Neural progenitor cell (in vitro differentiated cells): ENCODE data around the gene SSBP2. TPM values are rescaled to one million over a fixed set of nuclear protein-coding genes. Genes with fewer than 3 reads are reported as not detected.

Source experiments
- DNase-seq: peaks from one replicate; pipeline ENCODE4 v3.0.0-alpha.2; 2016; ENCODE audit warnings: low spot score
- H2AFZ ChIP-seq: fragments of 200-600 bp; sonication (generic); replicated peaks from 2 replicates; pipeline ENCODE4 v1.6.1; 2016; ENCODE audit warnings: antibody characterized with exemption
- H3F3A ChIP-seq: fragments of 200-600 bp; sonication (generic); 2 replicates; pipeline ENCODE4 v1.6.1; 2016; ENCODE audit warnings: antibody characterized with exemption, low read depth
- H3K27ac ChIP-seq: fragments of 200-600 bp; sonication (generic); 2 replicates; pipeline ENCODE4 v1.5.1; 2016; ENCODE audit warnings: mild to moderate bottlenecking
- H3K27me3 ChIP-seq: fragments of 200-600 bp; sonication (generic); 2 replicates; pipeline ENCODE4 v1.6.1; 2016; ENCODE audit warnings: mild to moderate bottlenecking, moderate library complexity
- H3K36me3 ChIP-seq: fragments of 200-600 bp; sonication (generic); 2 replicates; pipeline ENCODE4 v1.5.1; 2016
- H3K4me1 ChIP-seq: fragments of 200-600 bp; sonication (generic); 2 replicates; pipeline ENCODE4 v1.6.1; 2016; ENCODE audit warnings: mixed run types
- H3K4me2 ChIP-seq: fragments of 200-600 bp; sonication (generic); 2 replicates; pipeline ENCODE4 v1.6.1; 2016
- H3K4me3 ChIP-seq: fragments of 200-600 bp; sonication (generic); 2 replicates; pipeline ENCODE4 v1.5.1; 2016
- H3K79me2 ChIP-seq: fragments of 200-600 bp; sonication (generic); 2 replicates; pipeline ENCODE4 v1.6.1; 2016; ENCODE audit warnings: low read depth
- H3K9ac ChIP-seq: fragments of 200-600 bp; sonication (generic); 2 replicates; pipeline ENCODE4 v1.6.1; 2016
- H3K9me3 ChIP-seq: fragments of 200-600 bp; sonication (generic); 2 replicates; pipeline ENCODE4 v1.5.1; 2016; ENCODE audit warnings: low read depth
- H4K20me1 ChIP-seq: fragments of 200-600 bp; sonication (generic); 2 replicates; pipeline ENCODE4 v1.6.1; 2016; ENCODE audit warnings: low read depth
- H3K27ac Mint-ChIP-seq: 3 replicates; pipeline ENCODE4 v1.8.0; 2021; ENCODE audit warnings: mixed read lengths
- H3K27me3 Mint-ChIP-seq: 2 replicates; pipeline ENCODE4 v1.8.0; 2022; ENCODE audit warnings: low read depth, mild to moderate bottlenecking, inconsistent platforms, moderate library complexity, mixed read lengths; ENCODE audit not compliant: insufficient read depth
- H3K36me3 Mint-ChIP-seq: 3 replicates; pipeline ENCODE4 v1.8.0; 2021; ENCODE audit warnings: mixed read lengths
- H3K4me1 Mint-ChIP-seq: 3 replicates; pipeline ENCODE4 v1.8.0; 2021; ENCODE audit warnings: mixed read lengths
- H3K4me3 Mint-ChIP-seq: 3 replicates; pipeline ENCODE4 v1.8.0; 2021; ENCODE audit warnings: mild to moderate bottlenecking, moderate library complexity, mixed read lengths
- H3K9me3 Mint-ChIP-seq: 3 replicates; pipeline ENCODE4 v1.8.0; 2020; ENCODE audit warnings: mixed read lengths
- EZH2 ChIP-seq: fragments of 200-600 bp; sonication (generic); IDR thresholded peaks from 2 replicates; pipeline ENCODE4 v1.6.1; 2017; ENCODE audit warnings: antibody characterized with exemption, mild to moderate bottlenecking, moderate library complexity
- EZH2phosphoT487 ChIP-seq: fragments of 200-600 bp; sonication (generic); IDR thresholded peaks from 2 replicates; pipeline ENCODE4 v1.6.1; 2017; ENCODE audit warnings: antibody characterized with exemption
- total RNA-seq: library from RNA; depleted of rRNA; stranded (reverse); fragments of >200 nt; gene quantifications from 2 replicates; pipeline ENCODE4 v1.2.3, GENCODE V29; 2015; ENCODE audit warnings: low replicate concordance
- TF ChIP-seq, protein P1 (sequence below): fragments of 200-600 bp; sonication (generic); IDR thresholded peaks from 2 replicates; pipeline ENCODE4 v1.5.1; 2017; ENCODE audit warnings: antibody characterized with exemption, mild to moderate bottlenecking

SSBP2 gene
- total RNA-seq, 1 donor from 2014 or later, result 175 TPM

GRCh38 chr5:81609810-81610375 is 141.0 kb downstream of the SSBP2 start:
- Histone ChIP-seq H4K20me1 (peaks cover 44% of the 10 kb centered on the region), H3K27ac (no peak overlapping the region), H3K4me2 (no peak overlapping the region), H3F3A (peaks cover 41% of the 10 kb centered on the region), H3K9ac (no peak overlapping the region), H3K4me3 (no peak overlapping the region), H3K4me1 (peaks cover 31% of the 10 kb centered on the region), H3K27me3 (no peaks in the 10 kb centered on the region), H3K36me3 (peaks cover 15% of the 10 kb centered on the region), H2AFZ (no peak overlapping the region), H3K9me3 (no peaks in the 10 kb centered on the region), H3K79me2 (peaks cover 35% of the 10 kb centered on the region)
- Mint-ChIP-seq H3K36me3 (peaks cover 42% of the 10 kb centered on the region), H3K9me3 (peaks cover 12% of the 10 kb centered on the region), H3K27me3 (no peaks in the 10 kb centered on the region), H3K27ac (no peak overlapping the region), H3K4me1 (peaks cover 14% of the 10 kb centered on the region), H3K4me3 (no peak overlapping the region)
- TF ChIP-seq EZH2 (no peak), EZH2phosphoT487 (no peak)
- TF ChIP-seq, protein P1, sequence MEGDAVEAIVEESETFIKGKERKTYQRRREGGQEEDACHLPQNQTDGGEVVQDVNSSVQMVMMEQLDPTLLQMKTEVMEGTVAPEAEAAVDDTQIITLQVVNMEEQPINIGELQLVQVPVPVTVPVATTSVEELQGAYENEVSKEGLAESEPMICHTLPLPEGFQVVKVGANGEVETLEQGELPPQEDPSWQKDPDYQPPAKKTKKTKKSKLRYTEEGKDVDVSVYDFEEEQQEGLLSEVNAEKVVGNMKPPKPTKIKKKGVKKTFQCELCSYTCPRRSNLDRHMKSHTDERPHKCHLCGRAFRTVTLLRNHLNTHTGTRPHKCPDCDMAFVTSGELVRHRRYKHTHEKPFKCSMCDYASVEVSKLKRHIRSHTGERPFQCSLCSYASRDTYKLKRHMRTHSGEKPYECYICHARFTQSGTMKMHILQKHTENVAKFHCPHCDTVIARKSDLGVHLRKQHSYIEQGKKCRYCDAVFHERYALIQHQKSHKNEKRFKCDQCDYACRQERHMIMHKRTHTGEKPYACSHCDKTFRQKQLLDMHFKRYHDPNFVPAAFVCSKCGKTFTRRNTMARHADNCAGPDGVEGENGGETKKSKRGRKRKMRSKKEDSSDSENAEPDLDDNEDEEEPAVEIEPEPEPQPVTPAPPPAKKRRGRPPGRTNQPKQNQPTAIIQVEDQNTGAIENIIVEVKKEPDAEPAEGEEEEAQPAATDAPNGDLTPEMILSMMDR, result no peak
- no peak for DNase-seq

GRCh38 chr5:81608976-81609375 is 141.9 kb downstream of the SSBP2 start:
- no peak overlapping the region for H3K4me2 ChIP-seq
- TF ChIP-seq EZH2 (no peak), EZH2phosphoT487 (no peak)
- TF ChIP-seq, protein P1, result no peak
- H3K27ac ChIP-seq, result no peak overlapping the region
- Mint-ChIP-seq H3K9me3 (peaks cover 8% of the 10 kb centered on the region), H3K36me3 (peaks cover 40% of the 10 kb centered on the region), H3K27me3 (no peaks in the 10 kb centered on the region), H3K4me3 (no peak overlapping the region), H3K27ac (no peak overlapping the region), H3K4me1 (peaks cover 14% of the 10 kb centered on the region)
- H3K27me3 ChIP-seq, result no peaks in the 10 kb centered on the region
- H3F3A ChIP-seq, result peaks cover 37% of the 10 kb centered on the region
- H3K9ac ChIP-seq, result no peak overlapping the region
- H3K4me1 ChIP-seq, result peaks cover 40% of the 10 kb centered on the region
- H3K36me3 ChIP-seq, result peaks cover 15% of the 10 kb centered on the region
- H3K4me3 ChIP-seq, result no peak overlapping the region
- peaks cover 52% of the 10 kb centered on the region for H4K20me1 ChIP-seq
- no peak for DNase-seq
- no peak overlapping the region for H2AFZ ChIP-seq
- no peaks in the 10 kb centered on the region for H3K9me3 ChIP-seq
- H3K79me2 ChIP-seq, result peaks cover 44% of the 10 kb centered on the region

DNA sequence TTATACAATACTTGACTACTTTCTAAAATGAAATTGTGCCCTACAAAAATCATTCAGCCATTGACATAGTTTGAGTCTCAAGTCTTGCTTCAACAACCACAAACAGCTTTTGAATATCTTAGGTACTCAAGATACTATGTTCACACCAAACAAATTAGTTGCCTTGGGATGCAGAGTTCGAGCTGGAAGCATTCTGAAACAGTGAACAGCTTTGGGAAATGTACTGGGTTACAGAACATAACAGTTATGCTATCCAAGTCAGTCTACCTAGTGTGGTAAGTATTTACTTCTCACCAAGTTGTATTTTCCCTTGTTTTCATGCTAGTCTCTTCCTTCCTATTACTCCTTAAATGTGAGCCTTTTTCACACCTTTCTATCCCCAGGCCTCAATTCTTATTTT is 143.2 kb downstream of the SSBP2 start:
- no peak overlapping the region for H3K4me3 Mint-ChIP-seq
- Histone ChIP-seq H3K4me2 (no peak overlapping the region), H4K20me1 (peaks cover 59% of the 10 kb centered on the region), H3K27ac (no peak overlapping the region), H3K79me2 (peaks cover 47% of the 10 kb centered on the region), H3K9ac (no peak overlapping the region), H3F3A (peaks cover 44% of the 10 kb centered on the region), H3K9me3 (no peaks in the 10 kb centered on the region), H3K36me3 (peaks cover 6% of the 10 kb centered on the region), H3K4me3 (no peak overlapping the region), H3K4me1 (peaks cover 53% of the 10 kb centered on the region), H3K27me3 (no peaks in the 10 kb centered on the region), H2AFZ (no peak overlapping the region)
- no peaks in the 10 kb centered on the region for H3K27me3 Mint-ChIP-seq
- no peak overlapping the region for H3K27ac Mint-ChIP-seq
- H3K36me3 Mint-ChIP-seq, result peaks cover 38% of the 10 kb centered on the region
- TF ChIP-seq, protein P1, result no peak
- TF ChIP-seq EZH2 (no peak), EZH2phosphoT487 (no peak)
- peaks cover 21% of the 10 kb centered on the region for H3K4me1 Mint-ChIP-seq
- no peak for DNase-seq
- peaks cover 6% of the 10 kb centered on the region for H3K9me3 Mint-ChIP-seq
